ENCODE data around the gene PHC3.
"Not testable (repeated sequence)": the region's sequence is repeated elsewhere in the genome, so short reads cannot be mapped to it uniquely, and the experiment has no call there.

Gene PHC3, protein sequence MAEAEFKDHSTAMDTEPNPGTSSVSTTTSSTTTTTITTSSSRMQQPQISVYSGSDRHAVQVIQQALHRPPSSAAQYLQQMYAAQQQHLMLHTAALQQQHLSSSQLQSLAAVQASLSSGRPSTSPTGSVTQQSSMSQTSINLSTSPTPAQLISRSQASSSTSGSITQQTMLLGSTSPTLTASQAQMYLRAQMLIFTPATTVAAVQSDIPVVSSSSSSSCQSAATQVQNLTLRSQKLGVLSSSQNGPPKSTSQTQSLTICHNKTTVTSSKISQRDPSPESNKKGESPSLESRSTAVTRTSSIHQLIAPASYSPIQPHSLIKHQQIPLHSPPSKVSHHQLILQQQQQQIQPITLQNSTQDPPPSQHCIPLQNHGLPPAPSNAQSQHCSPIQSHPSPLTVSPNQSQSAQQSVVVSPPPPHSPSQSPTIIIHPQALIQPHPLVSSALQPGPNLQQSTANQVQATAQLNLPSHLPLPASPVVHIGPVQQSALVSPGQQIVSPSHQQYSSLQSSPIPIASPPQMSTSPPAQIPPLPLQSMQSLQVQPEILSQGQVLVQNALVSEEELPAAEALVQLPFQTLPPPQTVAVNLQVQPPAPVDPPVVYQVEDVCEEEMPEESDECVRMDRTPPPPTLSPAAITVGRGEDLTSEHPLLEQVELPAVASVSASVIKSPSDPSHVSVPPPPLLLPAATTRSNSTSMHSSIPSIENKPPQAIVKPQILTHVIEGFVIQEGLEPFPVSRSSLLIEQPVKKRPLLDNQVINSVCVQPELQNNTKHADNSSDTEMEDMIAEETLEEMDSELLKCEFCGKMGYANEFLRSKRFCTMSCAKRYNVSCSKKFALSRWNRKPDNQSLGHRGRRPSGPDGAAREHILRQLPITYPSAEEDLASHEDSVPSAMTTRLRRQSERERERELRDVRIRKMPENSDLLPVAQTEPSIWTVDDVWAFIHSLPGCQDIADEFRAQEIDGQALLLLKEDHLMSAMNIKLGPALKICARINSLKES

DNA sequence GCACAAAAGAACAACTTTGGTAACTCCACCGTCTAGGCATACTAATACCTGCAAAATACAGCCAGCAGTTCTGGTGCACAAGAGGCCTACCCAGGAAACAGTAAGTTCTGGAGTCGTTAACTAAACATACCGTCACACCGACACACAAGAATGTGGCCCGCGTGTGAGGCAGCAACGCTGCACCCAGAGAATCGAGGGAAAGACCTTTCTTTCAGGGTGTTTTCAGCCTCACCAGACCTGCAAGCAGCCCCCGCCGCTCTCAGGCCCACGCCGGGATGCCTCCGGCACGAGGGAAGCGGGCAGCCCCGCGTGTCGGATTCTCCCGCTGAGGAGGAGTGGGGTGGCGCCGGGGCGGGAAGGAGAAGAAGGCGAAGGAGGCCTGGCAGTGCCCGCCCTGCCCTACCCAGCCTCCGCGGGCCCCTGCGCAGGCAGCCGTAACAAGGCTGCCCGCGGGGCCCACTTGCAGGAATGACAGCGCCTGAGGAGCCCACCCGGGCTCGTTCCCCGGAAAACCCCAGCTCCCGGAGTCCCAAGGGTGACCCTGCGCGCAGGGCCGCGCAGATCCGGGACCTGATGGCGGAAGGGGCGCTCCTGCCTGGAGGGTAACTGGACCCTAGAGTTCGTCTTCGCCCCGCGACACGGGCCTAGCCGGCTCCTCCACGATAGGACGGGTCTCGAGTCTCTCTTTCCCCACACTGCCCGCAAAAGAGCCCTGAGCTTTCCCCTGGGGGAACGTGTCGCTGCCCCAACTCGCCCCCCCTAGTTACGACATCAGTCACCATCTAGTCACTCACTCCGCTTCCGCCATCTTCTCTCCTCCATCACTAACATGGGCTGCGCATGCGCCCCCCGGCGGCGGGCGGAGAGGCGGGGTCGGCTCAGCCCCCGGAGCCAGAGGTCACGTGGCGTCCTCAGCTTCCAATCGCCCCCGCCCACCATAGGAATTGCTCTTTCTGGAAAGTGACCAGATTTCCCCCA is at the start of gene PHC3:
PHC3 (minus strand) TSS at position 826 of the 978 bp plus-strand sequence; CDS start at position 808, 18 bp downstream.
- peak; percentile 52 for DNase-seq

DNA sequence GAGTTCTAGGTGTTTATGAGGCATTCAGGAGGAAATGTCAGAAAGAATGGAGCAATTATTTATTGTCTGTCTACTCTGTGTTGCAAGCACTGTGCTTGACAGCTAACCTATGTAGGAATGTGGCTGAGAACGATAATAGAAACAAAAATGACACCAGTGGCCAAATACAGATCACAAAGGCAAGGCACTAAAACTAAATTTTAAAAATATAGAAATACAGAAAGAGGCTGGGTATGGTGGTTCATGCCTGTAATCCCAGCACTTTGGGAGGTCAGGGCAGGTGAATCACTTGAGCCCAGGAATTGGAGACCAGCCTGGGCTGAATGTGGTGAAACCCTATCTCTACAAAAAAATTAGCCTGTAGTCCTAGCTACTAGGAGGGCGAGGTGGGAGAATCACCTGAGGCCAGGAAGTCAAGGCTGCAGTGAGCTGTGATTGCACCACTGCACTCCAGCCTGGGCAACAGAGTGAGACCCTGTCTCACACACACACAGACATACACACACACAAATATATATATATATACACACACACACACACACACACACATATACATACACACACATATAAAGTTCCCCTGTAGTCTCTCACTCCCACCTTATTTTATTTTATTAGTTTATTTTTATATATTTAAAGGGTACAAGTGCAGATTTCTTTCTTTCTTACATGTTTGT is 46.7 kb upstream of the PHC3 start:
- DNase-seq: no peak

DNA sequence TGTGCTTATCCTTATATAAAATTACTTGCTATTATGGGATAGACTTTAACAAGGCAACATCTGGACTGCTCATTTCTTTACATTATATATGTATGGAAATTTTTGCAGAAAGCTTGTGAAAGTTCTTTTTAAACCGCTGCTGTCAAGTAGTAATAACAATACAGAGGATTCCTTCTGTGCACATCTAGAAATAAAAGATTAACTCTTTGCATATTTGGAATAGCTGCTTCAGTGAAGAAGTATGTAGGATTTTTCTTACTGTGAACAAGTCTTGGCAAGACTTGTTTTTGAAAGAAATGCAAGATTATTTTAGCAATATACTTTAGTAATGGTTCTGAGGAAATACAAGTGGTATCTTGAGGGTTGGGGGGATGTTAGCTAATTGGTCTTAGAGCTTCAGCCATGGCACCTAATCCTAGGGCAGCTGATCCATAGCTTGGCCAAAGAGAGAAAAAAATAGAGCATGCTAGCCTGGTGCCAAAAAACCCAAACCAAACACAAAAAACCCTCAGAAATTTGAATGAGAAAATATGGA is 45.0 kb upstream of the PHC3 start:
- DNase-seq: no peak

- DNase-seq: no peak
These were observed 43.6 kb upstream of the PHC3 start for GRCh38 chr3:170225166-170225565.

DNA sequence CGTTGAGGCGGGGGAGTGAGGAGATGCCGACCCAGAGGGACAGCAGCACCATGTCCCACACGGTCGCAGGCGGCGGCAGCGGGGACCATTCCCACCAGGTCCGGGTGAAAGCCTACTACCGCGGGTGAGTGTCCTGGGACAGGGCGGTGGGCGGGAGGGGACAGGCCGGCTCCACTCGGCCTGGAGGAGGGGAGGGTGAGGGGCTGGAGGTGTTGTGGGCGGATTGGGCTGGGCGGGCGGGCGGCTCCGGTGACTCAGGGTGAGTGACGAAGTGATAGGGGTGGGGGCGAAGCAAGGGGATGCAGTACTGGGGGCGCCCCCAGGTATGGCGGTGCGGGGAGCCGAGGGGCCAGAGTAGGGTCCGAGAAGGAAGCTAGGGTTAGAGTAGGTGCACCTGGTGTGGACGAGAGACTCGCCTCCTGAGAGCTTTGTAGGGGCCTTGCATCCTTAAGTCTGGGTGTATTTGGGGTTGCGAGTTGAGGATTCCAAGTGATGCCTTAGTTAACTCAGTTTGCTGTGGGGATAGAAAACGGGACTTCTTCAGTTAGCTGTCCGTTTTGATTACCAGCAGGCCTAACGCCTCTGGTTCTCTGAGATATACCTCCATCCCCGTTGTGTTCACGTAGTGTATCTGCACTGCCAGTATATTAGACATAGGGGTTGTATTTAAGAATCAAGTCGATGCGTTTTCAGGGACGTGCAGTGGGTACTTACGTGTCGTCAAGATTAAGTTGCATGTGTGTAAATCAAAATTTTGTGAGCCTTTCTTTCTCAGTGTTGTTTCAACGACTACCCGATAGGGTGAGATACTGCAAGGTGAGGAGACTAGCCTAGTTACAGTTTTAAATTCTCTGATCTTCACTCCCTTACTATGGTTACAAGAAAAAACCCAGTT is 41.4 kb upstream of the PHC3 start:
- no peak for DNase-seq

- peak; percentile 96 for DNase-seq
These were observed 40.6 kb upstream of the PHC3 start, which contains the start of gene PRKCI for GRCh38 chr3:170221924-170222646. Gene PRKCI (plus strand): TSS chr3:170222424. CDS start chr3:170222670, 246 bp downstream.

DNA sequence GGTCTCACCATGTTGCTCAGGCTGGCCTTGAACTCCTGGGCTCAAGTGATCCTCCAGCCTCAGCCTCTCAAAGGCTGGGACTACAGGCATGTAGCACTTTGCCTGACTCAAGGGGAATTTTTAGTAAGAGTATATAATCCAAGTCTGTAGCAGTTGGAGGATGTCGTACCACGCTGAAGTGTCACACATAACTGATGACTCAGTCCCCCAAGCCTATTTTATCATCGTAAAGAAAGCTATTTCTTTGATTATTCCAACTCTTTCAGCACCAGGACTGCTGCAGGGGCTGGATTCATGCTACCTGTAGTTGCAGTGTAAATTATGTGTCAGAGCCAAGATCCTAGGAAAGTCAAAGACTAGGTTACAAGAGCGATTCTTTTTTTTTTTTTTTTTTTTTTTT is 39.3 kb upstream of the PHC3 start:
- no peak for DNase-seq

- no peak for DNase-seq
These were observed 38.3 kb upstream of the PHC3 start for GRCh38 chr3:170219850-170220249.

DNA sequence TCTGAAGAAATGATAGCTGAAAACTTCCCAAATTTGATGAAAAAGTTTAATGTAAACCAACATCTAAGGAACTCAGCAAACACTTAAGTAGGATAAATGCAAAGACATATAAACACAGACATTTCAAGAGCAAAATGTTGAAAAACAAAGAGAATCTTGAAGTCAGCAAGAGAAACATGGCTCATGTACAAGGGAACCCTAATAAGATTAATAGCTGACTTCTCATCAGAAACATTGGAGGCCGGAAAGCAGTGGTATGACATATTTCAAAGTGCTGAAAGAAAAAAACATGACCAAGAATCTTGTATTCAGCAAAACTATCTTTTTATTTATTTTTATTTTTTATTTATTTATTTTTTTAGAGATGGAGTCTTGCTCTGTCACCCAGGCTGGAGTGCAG is 30.1 kb upstream of the PHC3 start:
- no peak for DNase-seq

- no peak for DNase-seq
These were observed 26.2 kb upstream of the PHC3 start for GRCh38 chr3:170207717-170208116.

GRCh38 chr3:170206164-170206762 is 24.7 kb upstream of the PHC3 start:
- not testable (repeated sequence) for DNase-seq

GRCh38 chr3:170205302-170205701 is 23.8 kb upstream of the PHC3 start:
- no peak for DNase-seq

GRCh38 chr3:170204509-170204908 is 23.0 kb upstream of the PHC3 start:
- no peak for DNase-seq

- DNase-seq: peak; percentile 46
These were observed 22.5 kb upstream of the PHC3 start for GRCh38 chr3:170204023-170204472.

DNA sequence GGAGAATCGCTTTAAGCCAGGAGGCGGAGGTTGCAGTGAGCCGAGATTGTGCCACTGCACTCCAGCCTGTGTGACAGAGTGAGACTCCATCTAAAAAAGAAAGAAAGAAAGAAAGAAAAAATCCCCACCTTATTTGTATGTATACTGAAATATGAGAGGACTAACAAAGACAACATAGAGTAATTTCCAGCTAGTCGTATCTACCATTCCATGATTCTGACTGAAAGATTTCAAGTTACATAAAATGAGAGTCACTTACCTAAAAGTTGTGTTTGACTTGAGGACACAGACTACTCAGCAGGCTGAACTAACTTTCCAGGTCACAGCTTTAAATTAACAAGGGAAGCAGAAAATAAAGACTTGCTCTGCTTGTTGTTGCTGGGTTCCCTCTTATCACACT is 21.9 kb upstream of the PHC3 start:
- DNase-seq: no peak

- DNase-seq: no peak
These were observed 20.0 kb upstream of the PHC3 start for GRCh38 chr3:170201527-170201926.

- DNase-seq: no peak
These were observed 19.5 kb upstream of the PHC3 start for GRCh38 chr3:170200987-170201386.

GRCh38 chr3:170196833-170197232 is 15.3 kb upstream of the PHC3 start:
- no peak for DNase-seq

GRCh38 chr3:170195759-170196158 is 14.2 kb upstream of the PHC3 start:
- DNase-seq: not testable (repeated sequence)

Measured in NCI-H1436 treated with DMSO at 0.1 percent for 48 hours (cell line).